Loucy (cell line): ENCODE data around the gene PSMA8.

Experiments used
- EZH2phosphoT487 ChIP-seq: fragments of 200-600 bp; IDR thresholded peaks from 2 replicates; pipeline ENCODE4 v1.6.1; 2018; ENCODE audit warnings: antibody characterized with exemption, mild to moderate bottlenecking, moderate library complexity, borderline replicate concordance
- TF ChIP-seq, protein P1 (sequence below): fragments of 200-600 bp; sonication (generic); conservative IDR thresholded peaks from 2 replicates; pipeline ENCODE4 v1.5.1; 2014; ENCODE audit warnings: mild to moderate bottlenecking, antibody characterized with exemption, low read length

DNA sequence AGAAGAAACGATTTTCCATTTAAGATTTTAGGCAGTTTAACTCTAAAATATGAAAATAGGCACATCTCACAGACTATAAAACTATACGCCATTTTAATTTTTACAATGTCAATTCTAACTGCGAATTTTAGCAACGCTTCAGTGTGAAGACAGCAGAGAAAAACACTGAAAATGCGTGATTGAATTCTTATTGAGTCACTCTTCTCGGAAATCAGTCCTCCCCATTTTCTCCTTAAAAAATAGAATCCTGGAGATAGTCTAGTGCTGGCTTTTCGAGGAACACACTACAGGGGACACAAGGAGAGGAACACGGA is 92.2 kb downstream of the PSMA8 start:
- TF ChIP-seq, protein P1, sequence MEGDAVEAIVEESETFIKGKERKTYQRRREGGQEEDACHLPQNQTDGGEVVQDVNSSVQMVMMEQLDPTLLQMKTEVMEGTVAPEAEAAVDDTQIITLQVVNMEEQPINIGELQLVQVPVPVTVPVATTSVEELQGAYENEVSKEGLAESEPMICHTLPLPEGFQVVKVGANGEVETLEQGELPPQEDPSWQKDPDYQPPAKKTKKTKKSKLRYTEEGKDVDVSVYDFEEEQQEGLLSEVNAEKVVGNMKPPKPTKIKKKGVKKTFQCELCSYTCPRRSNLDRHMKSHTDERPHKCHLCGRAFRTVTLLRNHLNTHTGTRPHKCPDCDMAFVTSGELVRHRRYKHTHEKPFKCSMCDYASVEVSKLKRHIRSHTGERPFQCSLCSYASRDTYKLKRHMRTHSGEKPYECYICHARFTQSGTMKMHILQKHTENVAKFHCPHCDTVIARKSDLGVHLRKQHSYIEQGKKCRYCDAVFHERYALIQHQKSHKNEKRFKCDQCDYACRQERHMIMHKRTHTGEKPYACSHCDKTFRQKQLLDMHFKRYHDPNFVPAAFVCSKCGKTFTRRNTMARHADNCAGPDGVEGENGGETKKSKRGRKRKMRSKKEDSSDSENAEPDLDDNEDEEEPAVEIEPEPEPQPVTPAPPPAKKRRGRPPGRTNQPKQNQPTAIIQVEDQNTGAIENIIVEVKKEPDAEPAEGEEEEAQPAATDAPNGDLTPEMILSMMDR = no peak
- TF ChIP-seq EZH2phosphoT487 = no peak
